ENCODE results near the gene BHMT. TPM values are rescaled to one million over a fixed set of nuclear protein-coding genes. Genes with fewer than 3 reads are reported as not detected.

Gene BHMT
- total RNA-seq, 4 donors from 2014 or later, result 2.4 to 5.9 (median 4.1) TPM

GRCh38 chr5:79107020-79107796, 4.4 kb upstream of the BHMT start:
- Histone ChIP-seq H3K9me3 (no peaks in the 10 kb centered on the region), H3K27me3 (peaks cover 0 to 23% of the 10 kb centered on the region in 2 donors), H3K36me3 (no peaks in the 10 kb centered on the region), H3K4me3 (no peak overlapping the region), H3K4me1 (peaks cover 0 to 17% (median 0%) of the 10 kb centered on the region in 4 donors), H3K27ac (no peak overlapping the region)
- peak in 1 of 2 donors; percentile 34 for TF ChIP-seq EP300 (IDR thresholded peaks at IDR 0.05)
- TF ChIP-seq, protein P1, sequence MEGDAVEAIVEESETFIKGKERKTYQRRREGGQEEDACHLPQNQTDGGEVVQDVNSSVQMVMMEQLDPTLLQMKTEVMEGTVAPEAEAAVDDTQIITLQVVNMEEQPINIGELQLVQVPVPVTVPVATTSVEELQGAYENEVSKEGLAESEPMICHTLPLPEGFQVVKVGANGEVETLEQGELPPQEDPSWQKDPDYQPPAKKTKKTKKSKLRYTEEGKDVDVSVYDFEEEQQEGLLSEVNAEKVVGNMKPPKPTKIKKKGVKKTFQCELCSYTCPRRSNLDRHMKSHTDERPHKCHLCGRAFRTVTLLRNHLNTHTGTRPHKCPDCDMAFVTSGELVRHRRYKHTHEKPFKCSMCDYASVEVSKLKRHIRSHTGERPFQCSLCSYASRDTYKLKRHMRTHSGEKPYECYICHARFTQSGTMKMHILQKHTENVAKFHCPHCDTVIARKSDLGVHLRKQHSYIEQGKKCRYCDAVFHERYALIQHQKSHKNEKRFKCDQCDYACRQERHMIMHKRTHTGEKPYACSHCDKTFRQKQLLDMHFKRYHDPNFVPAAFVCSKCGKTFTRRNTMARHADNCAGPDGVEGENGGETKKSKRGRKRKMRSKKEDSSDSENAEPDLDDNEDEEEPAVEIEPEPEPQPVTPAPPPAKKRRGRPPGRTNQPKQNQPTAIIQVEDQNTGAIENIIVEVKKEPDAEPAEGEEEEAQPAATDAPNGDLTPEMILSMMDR (IDR thresholded peaks at IDR 0.05), result no peak
- DNase-seq (ENCODE audit: low spot score in 2 of 2), result no peak
- 64 to 68% methylated on average over 7 of the region's 7 CpGs for WGBS, 2 donors

DNA sequence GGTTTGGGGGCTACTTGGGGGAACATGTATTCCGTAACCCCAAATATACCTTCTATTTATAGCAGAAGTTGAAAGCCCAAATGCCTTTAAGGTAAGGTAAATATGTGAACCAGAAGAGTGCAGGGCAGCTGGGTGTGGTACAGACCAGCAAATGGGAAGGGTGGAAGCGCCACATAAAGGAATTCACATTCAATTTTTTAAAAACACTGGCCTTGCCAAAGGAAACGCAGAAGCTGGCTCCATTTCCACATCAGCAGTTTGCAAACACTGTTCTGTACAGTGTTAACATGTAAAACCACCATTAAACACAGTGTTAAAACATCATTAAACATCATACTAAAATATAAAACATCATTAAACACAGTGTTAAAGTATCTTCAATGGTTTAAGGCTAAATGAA, 3.5 kb upstream of the BHMT start:
- Histone ChIP-seq H3K27me3 (peaks cover 0 to 32% of the 10 kb centered on the region in 2 donors), H3K9me3 (no peaks in the 10 kb centered on the region), H3K36me3 (no peaks in the 10 kb centered on the region), H3K27ac (no peak overlapping the region), H3K4me3 (no peak overlapping the region), H3K4me1 (peaks cover 0 to 18% (median 0%) of the 10 kb centered on the region in 4 donors)
- 55 to 60% methylated on average over 3 of the region's 3 CpGs for WGBS, 2 donors
- TF ChIP-seq EP300 (IDR thresholded peaks at IDR 0.05) (no peak), POLR2A (IDR thresholded peaks at IDR 0.05) (no peak)
- no peak for DNase-seq (ENCODE audit: low spot score in 2 of 2)

- no peak for DNase-seq (ENCODE audit: low spot score in 2 of 2)
- H3K4me1 ChIP-seq, result peaks cover 0 to 18% (median 0%) of the 10 kb centered on the region in 4 donors
- WGBS, 2 donors, result 84 to 87% methylated on average over 8 of the region's 8 CpGs
- TF ChIP-seq, protein P1 (IDR thresholded peaks at IDR 0.05), result no peak
- TF ChIP-seq POLR2A (IDR thresholded peaks at IDR 0.05), result no peak
- no peak for TF ChIP-seq EP300 (IDR thresholded peaks at IDR 0.05)
- no peaks in the 10 kb centered on the region for H3K9me3 ChIP-seq
- no peak overlapping the region for H3K4me3 ChIP-seq
- peaks cover 0 to 33% of the 10 kb centered on the region in 2 donors for H3K27me3 ChIP-seq
- H3K36me3 ChIP-seq, result no peaks in the 10 kb centered on the region
- no peak overlapping the region for H3K27ac ChIP-seq
Measured at GRCh38 chr5:79108792-79109191, 2.8 kb upstream of the BHMT start.

DNA sequence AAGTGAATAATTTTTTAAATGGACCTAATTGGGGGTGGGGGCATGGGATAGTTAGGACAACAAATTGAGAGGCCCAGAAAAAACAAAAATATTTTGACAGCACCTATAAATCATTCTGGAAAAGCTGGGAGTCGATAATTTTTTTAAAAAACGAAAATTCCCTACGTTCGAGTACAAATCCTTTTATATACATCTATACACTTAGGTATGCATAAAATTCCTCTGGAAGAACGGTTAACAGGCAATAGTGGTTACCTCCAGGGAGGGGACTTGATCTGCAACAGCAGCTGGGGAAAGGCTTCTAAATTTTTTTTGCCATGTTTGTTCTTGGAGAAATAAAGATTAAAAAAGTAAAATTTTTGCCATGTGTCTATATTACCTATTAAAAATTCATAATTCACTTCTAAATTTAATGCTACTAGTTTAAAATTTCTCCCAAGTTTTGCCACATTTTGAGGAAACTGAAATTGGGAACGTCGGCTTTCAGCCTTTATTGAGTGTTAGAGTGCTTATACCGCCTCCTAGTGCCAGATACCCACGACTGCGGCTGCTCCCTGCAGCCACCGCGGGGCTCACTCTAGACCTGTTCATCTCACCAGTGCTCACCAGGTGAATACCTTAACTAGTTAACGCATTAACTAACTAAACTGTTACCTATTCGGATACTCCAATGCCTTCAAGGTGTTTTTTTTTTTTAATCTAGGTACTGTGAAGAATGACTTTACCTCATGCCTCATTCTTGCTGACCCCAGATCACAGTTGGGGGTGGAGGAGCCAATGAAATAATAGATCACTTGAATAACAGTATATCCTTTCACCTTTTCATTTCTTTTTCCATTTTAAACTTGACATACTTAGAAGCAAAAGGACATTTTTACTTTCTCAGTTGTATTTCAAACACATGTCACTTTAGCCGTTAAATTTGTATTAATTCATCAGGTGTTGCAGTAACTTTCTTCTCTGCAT, 1.8 kb upstream of the BHMT start:
- Histone ChIP-seq H3K9me3 (no peaks in the 10 kb centered on the region), H3K36me3 (no peaks in the 10 kb centered on the region), H3K4me1 (peaks cover 0 to 18% (median 0%) of the 10 kb centered on the region in 4 donors), H3K27me3 (peaks cover 0 to 33% of the 10 kb centered on the region in 2 donors), H3K4me3 (no peak overlapping the region), H3K27ac (no peak overlapping the region)
- WGBS, 2 donors, result 56 to 58% methylated on average over 15 of the region's 15 CpGs
- no peak for TF ChIP-seq POLR2A (IDR thresholded peaks at IDR 0.05)
- TF ChIP-seq, protein P1 (IDR thresholded peaks at IDR 0.05), result peak in 1 of 5 experiments; percentile 5
- peak in 1 of 2 donors; percentile 12 for DNase-seq (ENCODE audit: low spot score in 2 of 2)

- Histone ChIP-seq H3K27me3 (peaks cover 0 to 33% of the 10 kb centered on the region in 2 donors), H3K36me3 (no peaks in the 10 kb centered on the region), H3K4me1 (peaks cover 0 to 18% (median 0%) of the 10 kb centered on the region in 4 donors), H3K9me3 (no peaks in the 10 kb centered on the region), H3K4me3 (no peak overlapping the region), H3K27ac (no peak overlapping the region)
- no peak for DNase-seq (ENCODE audit: low spot score in 2 of 2)
- TF ChIP-seq EP300 (IDR thresholded peaks at IDR 0.05) (no peak), POLR2A (IDR thresholded peaks at IDR 0.05) (no peak)
- TF ChIP-seq, protein P1 (IDR thresholded peaks at IDR 0.05), result no peak
- 10 to 11% methylated on average over 37 to 39 of the region's 39 CpGs for WGBS, 2 donors
Measured at GRCh38 chr5:79111960-79112702, 522 bp downstream of the BHMT start.

Measured in tibial nerve (tissue), 4 donors.